Breast epithelium (tissue), 3 donors: ENCODE results near the gene CXorf38.

Experiments used
- POLR2A ChIP-seq: fragments of 450-650 bp; IDR thresholded peaks from one replicate; pipeline ENCODE4 v1.6.1; 2016; ENCODE audit warnings: antibody characterized with exemption, mild to moderate bottlenecking, moderate library complexity
- TF ChIP-seq, protein P1 (sequence below), 3 donors: fragments of 450-650 bp; IDR thresholded peaks; one replicate each; pipeline ENCODE4 v1.5.1; 2016 to 2017; ENCODE audit warnings: antibody characterized with exemption in 3 of 3, mild to moderate bottlenecking in 3 of 3, moderate library complexity in 3 of 3

DNA sequence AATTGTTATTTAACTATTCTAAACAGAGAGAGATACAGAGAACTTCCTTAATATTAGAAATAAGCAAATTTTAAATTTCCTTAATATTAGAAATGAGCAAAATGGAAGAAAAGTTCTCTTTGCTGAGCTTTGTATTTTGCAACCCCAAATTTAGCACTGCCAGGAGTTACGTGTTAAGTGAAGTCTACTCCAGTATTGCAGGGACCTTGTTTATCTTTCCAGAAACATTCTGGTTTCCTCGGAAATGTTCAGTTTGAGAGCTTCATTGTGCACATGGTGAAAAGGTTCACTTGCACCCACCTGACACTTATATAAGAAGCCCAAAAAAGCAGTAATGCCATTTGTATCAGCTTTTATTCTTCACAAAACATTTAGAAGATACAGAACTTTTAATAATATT, 6.2 kb upstream of the CXorf38 start:
- TF ChIP-seq, protein P1, sequence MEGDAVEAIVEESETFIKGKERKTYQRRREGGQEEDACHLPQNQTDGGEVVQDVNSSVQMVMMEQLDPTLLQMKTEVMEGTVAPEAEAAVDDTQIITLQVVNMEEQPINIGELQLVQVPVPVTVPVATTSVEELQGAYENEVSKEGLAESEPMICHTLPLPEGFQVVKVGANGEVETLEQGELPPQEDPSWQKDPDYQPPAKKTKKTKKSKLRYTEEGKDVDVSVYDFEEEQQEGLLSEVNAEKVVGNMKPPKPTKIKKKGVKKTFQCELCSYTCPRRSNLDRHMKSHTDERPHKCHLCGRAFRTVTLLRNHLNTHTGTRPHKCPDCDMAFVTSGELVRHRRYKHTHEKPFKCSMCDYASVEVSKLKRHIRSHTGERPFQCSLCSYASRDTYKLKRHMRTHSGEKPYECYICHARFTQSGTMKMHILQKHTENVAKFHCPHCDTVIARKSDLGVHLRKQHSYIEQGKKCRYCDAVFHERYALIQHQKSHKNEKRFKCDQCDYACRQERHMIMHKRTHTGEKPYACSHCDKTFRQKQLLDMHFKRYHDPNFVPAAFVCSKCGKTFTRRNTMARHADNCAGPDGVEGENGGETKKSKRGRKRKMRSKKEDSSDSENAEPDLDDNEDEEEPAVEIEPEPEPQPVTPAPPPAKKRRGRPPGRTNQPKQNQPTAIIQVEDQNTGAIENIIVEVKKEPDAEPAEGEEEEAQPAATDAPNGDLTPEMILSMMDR (IDR thresholded peaks at IDR 0.05): no peak
- TF ChIP-seq POLR2A: no peak
